Measurements from ENCODE around the gene C4BPA. TPM values are rescaled to one million over a fixed set of nuclear protein-coding genes. Genes with fewer than 3 reads are reported as not detected.

The C4BPA gene
- polyA plus RNA-seq, 6 donors from 2014 or later, result not detected

DNA sequence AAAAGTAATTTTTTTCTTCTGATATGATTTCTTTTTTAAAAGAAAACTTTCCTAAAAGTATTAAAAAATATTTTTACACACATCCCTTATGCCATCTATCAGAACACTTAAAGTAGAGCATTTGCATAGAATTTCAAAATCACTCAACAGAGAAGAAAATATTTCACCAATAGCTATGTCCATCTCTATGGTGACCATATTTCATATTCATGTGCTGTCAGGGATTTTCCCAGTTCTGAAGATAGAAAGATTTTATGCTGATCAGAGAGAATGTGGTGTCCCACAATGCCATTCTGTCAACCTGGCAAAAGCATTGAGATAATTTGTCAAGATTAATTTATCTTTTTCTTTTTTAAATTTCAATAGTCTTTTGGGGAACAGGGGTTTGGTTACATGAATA is 87.0 kb downstream of the C4BPA start:
- Mint-ChIP-seq H3K4me1 (no peaks in the 10 kb centered on the region), H3K27ac (no peak overlapping the region), H3K36me3 (peaks cover 0 to 9% of the 10 kb centered on the region in 2 donors), H3K9me3 (peaks cover 0 to 17% (median 11%) of the 10 kb centered on the region in 7 donors), H3K27me3 (peaks cover 4 to 11% (median 8%) of the 10 kb centered on the region in 3 donors), H3K4me3 (no peak overlapping the region)
- DNase-seq, result no peak
- no peak for ATAC-seq (ENCODE audit: low read depth in 2 of 2)

DNA sequence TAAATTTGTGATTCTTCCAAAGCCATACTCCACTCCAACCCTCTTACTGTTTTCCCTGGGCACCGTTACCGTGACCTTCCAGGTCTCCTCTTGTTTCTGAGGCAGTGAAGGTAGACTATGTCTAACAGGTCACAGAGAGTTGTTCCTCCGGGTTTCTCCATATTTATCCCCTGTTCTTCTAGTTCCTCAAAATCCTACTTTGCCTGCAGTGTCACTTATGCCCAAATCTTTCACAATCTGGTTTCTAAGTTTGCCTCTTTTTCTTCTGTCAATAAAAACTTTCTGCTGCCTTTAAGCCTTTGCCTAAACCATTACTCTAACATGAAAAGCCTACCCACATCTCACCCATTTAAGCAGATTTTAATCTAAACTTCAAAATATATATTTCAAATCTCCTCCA is 87.7 kb downstream of the C4BPA start:
- peaks cover 0 to 9% of the 10 kb centered on the region in 2 donors for H3K36me3 Mint-ChIP-seq
- no peak overlapping the region for H3K4me3 Mint-ChIP-seq
- peak overlapping the region in 2 of 6 donors; percentile 39 to 61 for H3K27ac Mint-ChIP-seq
- peaks cover 4 to 13% (median 8%) of the 10 kb centered on the region in 3 donors for H3K27me3 Mint-ChIP-seq
- ATAC-seq (ENCODE audit: low read depth in 2 of 2) (no peak), DNase-seq (no peak)
- H3K4me1 Mint-ChIP-seq, result no peaks in the 10 kb centered on the region
- H3K9me3 Mint-ChIP-seq, result peaks cover 0 to 17% (median 11%) of the 10 kb centered on the region in 7 donors

DNA sequence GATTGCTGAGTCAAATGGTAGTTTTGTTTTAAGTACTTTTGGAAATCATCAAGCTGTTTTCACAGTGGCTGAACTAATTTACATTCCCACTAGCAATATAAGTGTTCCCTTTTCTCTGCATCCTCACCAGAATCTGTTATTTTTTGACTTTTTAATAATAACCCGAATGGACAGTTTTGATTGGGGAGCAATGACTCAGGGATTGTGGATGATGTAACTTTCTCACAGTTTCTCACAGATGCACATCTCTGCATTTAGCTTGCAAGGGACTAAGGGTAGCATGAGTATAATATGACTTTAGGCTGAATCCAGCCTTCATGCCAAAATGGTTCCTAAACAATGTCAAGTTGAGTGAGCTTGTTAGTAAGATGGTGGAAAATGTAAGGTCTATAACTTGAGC is 90.2 kb downstream of the C4BPA start:
- Mint-ChIP-seq H3K4me3 (no peak overlapping the region), H3K27ac (no peak overlapping the region), H3K27me3 (peaks cover 4 to 35% (median 16%) of the 10 kb centered on the region in 3 donors), H3K36me3 (peaks cover 0 to 24% of the 10 kb centered on the region in 2 donors), H3K9me3 (peaks cover 0 to 18% (median 6%) of the 10 kb centered on the region in 7 donors), H3K4me1 (peaks cover 0 to 9% (median 0%) of the 10 kb centered on the region in 3 donors)
- DNase-seq (no peak), ATAC-seq (ENCODE audit: low read depth in 2 of 2) (no peak)

Other genes starting within 250 kb of the C4BPA start
- not detected for gene IL20, start 238.6 kb upstream of the C4BPA start, polyA plus RNA-seq (ENCODE audit: low read depth in 6 of 6)
- 10 to 100 TPM; 44.1 to 94.5 (median 57.5) TPM for gene IL24, start 206.8 kb upstream of the C4BPA start, polyA plus RNA-seq (ENCODE audit: low read depth in 6 of 6)
- 1,000 to 10,000 TPM; 1,550 to 2,548 (median 1,723) TPM for gene FCMR, start 182.3 kb upstream of the C4BPA start, polyA plus RNA-seq (ENCODE audit: low read depth in 6 of 6)
- under 1 TPM; 0.05 to 0.84 (median 0.64) TPM for gene PIGR, start 157.8 kb upstream of the C4BPA start, polyA plus RNA-seq (ENCODE audit: low read depth in 6 of 6)
- gene FCAMR, start 133.8 kb upstream of the C4BPA start, polyA plus RNA-seq (ENCODE audit: low read depth in 6 of 6), result not detected
- gene C1orf116, start 71.5 kb upstream of the C4BPA start, polyA plus RNA-seq (ENCODE audit: low read depth in 6 of 6), result 1 to 10 TPM in 1 of 6 donors, under 1 TPM in 3, not detected in 2; 0.08 to 2.3 (median 0.12) TPM
- gene YOD1, start 53.0 kb upstream of the C4BPA start, polyA plus RNA-seq (ENCODE audit: low read depth in 6 of 6), result 1 to 10 TPM; 1.3 to 3.5 (median 1.8) TPM
- 1 to 10 TPM; 2.5 to 8.2 (median 6.1) TPM for gene PFKFB2, start 51.0 kb upstream of the C4BPA start, polyA plus RNA-seq (ENCODE audit: low read depth in 6 of 6)
- gene C4BPB, start 15.4 kb upstream of the C4BPA start, polyA plus RNA-seq (ENCODE audit: low read depth in 6 of 6), result under 1 TPM in 1 of 6 donors, not detected in 5; 0.23 TPM
- gene CD55, start 217.4 kb downstream of the C4BPA start, polyA plus RNA-seq (ENCODE audit: low read depth in 6 of 6), result 100 to 1,000 TPM; 232 to 326 (median 293) TPM